ENCODE results near the gene PKP2.

PKP2 gene

DNA sequence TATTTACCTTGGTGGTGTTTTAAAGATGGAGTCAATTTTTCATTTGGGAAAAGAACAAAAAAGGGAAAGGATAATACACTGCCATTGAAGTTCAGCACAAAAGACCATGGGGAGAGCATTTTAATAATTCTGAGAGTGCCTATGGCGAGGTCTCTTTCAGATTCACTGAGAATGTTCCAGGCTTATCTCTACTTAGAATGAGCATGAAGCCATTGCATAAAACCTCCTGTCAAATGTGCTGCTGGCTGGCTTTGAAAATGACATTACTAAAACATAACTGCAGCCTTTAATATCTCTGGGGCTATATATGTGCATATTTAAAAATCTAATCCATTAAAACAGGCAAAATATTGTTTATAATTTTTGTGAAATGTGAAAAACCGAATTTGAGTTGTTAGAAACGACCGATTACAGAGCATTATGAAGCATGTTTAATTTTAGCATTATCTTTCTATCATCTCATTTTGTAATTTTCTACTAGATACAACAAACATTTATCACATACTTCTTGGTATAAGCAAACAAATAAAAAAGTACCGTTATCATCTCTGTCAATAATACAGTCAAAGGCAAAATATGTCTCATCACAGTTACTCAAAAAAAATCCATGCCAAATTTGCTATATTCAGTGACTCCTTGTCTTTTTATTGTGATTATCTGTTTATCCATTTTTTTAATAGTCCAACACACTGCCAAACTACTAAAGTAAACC, 95.2 kb downstream of the PKP2 start:
- TF ChIP-seq, protein P1, sequence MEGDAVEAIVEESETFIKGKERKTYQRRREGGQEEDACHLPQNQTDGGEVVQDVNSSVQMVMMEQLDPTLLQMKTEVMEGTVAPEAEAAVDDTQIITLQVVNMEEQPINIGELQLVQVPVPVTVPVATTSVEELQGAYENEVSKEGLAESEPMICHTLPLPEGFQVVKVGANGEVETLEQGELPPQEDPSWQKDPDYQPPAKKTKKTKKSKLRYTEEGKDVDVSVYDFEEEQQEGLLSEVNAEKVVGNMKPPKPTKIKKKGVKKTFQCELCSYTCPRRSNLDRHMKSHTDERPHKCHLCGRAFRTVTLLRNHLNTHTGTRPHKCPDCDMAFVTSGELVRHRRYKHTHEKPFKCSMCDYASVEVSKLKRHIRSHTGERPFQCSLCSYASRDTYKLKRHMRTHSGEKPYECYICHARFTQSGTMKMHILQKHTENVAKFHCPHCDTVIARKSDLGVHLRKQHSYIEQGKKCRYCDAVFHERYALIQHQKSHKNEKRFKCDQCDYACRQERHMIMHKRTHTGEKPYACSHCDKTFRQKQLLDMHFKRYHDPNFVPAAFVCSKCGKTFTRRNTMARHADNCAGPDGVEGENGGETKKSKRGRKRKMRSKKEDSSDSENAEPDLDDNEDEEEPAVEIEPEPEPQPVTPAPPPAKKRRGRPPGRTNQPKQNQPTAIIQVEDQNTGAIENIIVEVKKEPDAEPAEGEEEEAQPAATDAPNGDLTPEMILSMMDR (IDR thresholded peaks at IDR 0.05; ENCODE audit: low read depth, low read length), result no peak
- no peak for TF ChIP-seq EZH2phosphoT487 (IDR thresholded peaks at IDR 0.05; ENCODE audit: low read depth)
- Histone ChIP-seq H3K27ac (ENCODE audit: low read length) (no peak overlapping the region), H3K79me2 (ENCODE audit: low read length) (no peaks in the 10 kb centered on the region), H3K27me3 (ENCODE audit: low read depth, low read length) (peaks cover 4% of the 10 kb centered on the region), H3K4me1 (ENCODE audit: low read length) (no peaks in the 10 kb centered on the region), H3K36me3 (replicated peaks; ENCODE audit: low read depth, low read length) (no peaks in the 10 kb centered on the region), H3K9me3 (ENCODE audit: insufficient read depth, low read length) (no peaks in the 10 kb centered on the region), H4K20me1 (ENCODE audit: insufficient read depth, low read length) (no peaks in the 10 kb centered on the region), H3K4me3 (ENCODE audit: low read length) (no peak overlapping the region), H2AFZ (ENCODE audit: low read depth, low read length) (no peak overlapping the region), H3K9ac (ENCODE audit: low read length) (no peak overlapping the region), H3K4me2 (ENCODE audit: low read length) (no peak overlapping the region)

DNA sequence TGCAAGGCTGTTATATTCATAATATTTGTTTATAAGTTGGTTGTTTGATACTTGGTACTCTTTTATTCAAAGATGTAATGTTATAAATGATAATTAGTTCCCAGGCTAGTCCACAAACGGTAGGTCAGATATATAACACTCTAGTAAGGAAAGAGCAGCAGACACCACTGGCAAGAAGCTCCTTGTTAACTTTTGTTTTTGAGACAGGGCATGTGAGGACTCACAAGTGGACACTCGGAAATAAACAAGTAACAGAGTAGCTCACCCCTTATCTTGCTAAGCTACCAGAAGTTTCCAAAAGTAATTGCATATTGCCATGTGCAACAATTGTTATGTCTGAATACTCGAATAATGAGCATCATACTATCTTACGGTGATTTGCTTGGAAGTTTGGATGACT, 102.3 kb downstream of the PKP2 start:
- H3K27ac ChIP-seq (ENCODE audit: low read length), result no peak overlapping the region
- no peaks in the 10 kb centered on the region for H3K79me2 ChIP-seq (ENCODE audit: low read length)
- H3K9me3 ChIP-seq (ENCODE audit: insufficient read depth, low read length), result no peaks in the 10 kb centered on the region
- H4K20me1 ChIP-seq (ENCODE audit: insufficient read depth, low read length), result no peaks in the 10 kb centered on the region
- H2AFZ ChIP-seq (ENCODE audit: low read depth, low read length), result no peak overlapping the region
- H3K4me1 ChIP-seq (ENCODE audit: low read length), result no peaks in the 10 kb centered on the region
- no peak overlapping the region for H3K4me2 ChIP-seq (ENCODE audit: low read length)
- peaks cover 3% of the 10 kb centered on the region; the same call in 1 of the 2 replicates for H3K27me3 ChIP-seq (ENCODE audit: low read depth, low read length)
- H3K4me3 ChIP-seq (ENCODE audit: low read length), result no peak overlapping the region
- no peaks in the 10 kb centered on the region for H3K36me3 ChIP-seq (replicated peaks; ENCODE audit: low read depth, low read length)
- TF ChIP-seq, protein P1 (IDR thresholded peaks at IDR 0.05; ENCODE audit: low read depth, low read length), result no peak
- no peak for TF ChIP-seq EZH2phosphoT487 (IDR thresholded peaks at IDR 0.05; ENCODE audit: low read depth)
- no peak overlapping the region for H3K9ac ChIP-seq (ENCODE audit: low read length)

DNA sequence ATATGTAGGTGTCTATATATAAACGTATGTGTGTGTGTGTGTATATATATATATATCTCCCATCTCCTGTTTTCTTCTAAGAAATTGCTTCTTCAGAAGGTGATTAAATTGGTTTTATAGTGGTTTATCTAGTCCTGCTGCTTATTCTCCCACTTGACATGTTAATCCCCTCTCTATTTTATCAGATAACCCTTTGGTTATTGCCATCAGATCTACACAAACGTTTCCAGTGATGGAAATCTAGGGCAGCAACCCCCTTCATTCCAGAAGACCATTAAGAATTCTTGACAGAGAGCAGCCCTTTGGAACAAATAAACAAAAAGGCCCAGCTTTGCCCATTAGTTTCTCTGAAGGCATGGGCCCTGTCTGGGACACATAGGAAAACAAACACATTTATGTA, 106.7 kb downstream of the PKP2 start:
- no peaks in the 10 kb centered on the region for H3K79me2 ChIP-seq (ENCODE audit: low read length)
- no peaks in the 10 kb centered on the region for H4K20me1 ChIP-seq (ENCODE audit: insufficient read depth, low read length)
- no peak overlapping the region for H2AFZ ChIP-seq (ENCODE audit: low read depth, low read length)
- TF ChIP-seq, protein P1 (IDR thresholded peaks at IDR 0.05; ENCODE audit: low read depth, low read length), result no peak
- no peak for TF ChIP-seq EZH2phosphoT487 (IDR thresholded peaks at IDR 0.05; ENCODE audit: low read depth)
- no peak overlapping the region for H3K4me2 ChIP-seq (ENCODE audit: low read length)
- no peak overlapping the region for H3K4me3 ChIP-seq (ENCODE audit: low read length)
- no peaks in the 10 kb centered on the region for H3K36me3 ChIP-seq (replicated peaks; ENCODE audit: low read depth, low read length)
- H3K27ac ChIP-seq (ENCODE audit: low read length), result no peak overlapping the region
- no peak overlapping the region for H3K9ac ChIP-seq (ENCODE audit: low read length)
- H3K9me3 ChIP-seq (ENCODE audit: insufficient read depth, low read length), result no peaks in the 10 kb centered on the region
- H3K4me1 ChIP-seq (ENCODE audit: low read length), result no peaks in the 10 kb centered on the region
- peaks cover 3% of the 10 kb centered on the region; the same call in 1 of the 2 replicates for H3K27me3 ChIP-seq (ENCODE audit: low read depth, low read length)

DNA sequence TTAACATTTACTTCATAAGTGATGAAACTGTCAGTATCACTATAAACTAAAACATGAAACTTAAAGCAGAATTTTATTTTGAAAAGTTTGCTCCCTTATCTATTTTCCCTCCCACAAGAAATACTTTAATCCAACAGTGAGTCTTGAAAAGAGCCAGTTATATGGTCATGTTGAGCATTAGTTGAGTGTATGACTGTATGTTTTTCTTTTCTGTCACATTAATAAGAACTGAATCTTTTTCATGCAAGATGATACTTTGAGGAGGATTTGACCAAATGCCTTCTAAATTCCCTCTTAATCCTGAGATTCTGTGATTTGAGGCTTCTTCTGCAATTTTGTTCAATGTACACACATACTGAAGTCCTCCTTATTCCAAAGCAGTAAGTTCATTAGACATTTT, 107.1 kb downstream of the PKP2 start:
- Histone ChIP-seq H3K4me1 (ENCODE audit: low read length) (no peaks in the 10 kb centered on the region), H3K79me2 (ENCODE audit: low read length) (no peaks in the 10 kb centered on the region), H3K36me3 (replicated peaks; ENCODE audit: low read depth, low read length) (no peaks in the 10 kb centered on the region), H3K9me3 (ENCODE audit: insufficient read depth, low read length) (no peaks in the 10 kb centered on the region), H3K27ac (ENCODE audit: low read length) (no peak overlapping the region), H3K27me3 (ENCODE audit: low read depth, low read length) (peaks cover 3% of the 10 kb centered on the region; the same call in 1 of the 2 replicates), H3K4me3 (ENCODE audit: low read length) (no peak overlapping the region), H4K20me1 (ENCODE audit: insufficient read depth, low read length) (no peaks in the 10 kb centered on the region), H2AFZ (ENCODE audit: low read depth, low read length) (no peak overlapping the region), H3K9ac (ENCODE audit: low read length) (no peak overlapping the region), H3K4me2 (ENCODE audit: low read length) (no peak overlapping the region)
- TF ChIP-seq, protein P1 (IDR thresholded peaks at IDR 0.05; ENCODE audit: low read depth, low read length), result no peak
- no peak for TF ChIP-seq EZH2phosphoT487 (IDR thresholded peaks at IDR 0.05; ENCODE audit: low read depth)

Measured in OCI-LY3 (cell line).